SU-DHL-6 (cell line): ENCODE results near the gene PCDH12.

ENCODE experiments used
- H2AFZ ChIP-seq: fragments of 200-600 bp; sonication (generic); 2 replicates; pipeline ENCODE4 v1.6.1; 2014; ENCODE audit warnings: low read depth, mild to moderate bottlenecking, moderate library complexity, mixed read lengths, antibody characterized with exemption, low read length; ENCODE audit not compliant: severe bottlenecking
- H3F3A ChIP-seq: fragments of 200-600 bp; shearing (Covaris generic); 2 replicates; pipeline ENCODE4 v1.6.0; 2016; ENCODE audit warnings: antibody characterized with exemption, mild to moderate bottlenecking; ENCODE audit not compliant: insufficient read depth
- H3K27ac ChIP-seq: fragments of 200-600 bp; sonication (generic); 2 replicates; pipeline ENCODE4 v1.5.1; 2016; ENCODE audit warnings: low read depth, mild to moderate bottlenecking, low read length, moderate library complexity, mixed read lengths
- H3K27me3 ChIP-seq: fragments of 200-600 bp; sonication (generic), shearing (Covaris generic); 2 replicates; pipeline ENCODE4 v1.6.0; 2014; ENCODE audit warnings: mild to moderate bottlenecking, low read length
- H3K36me3 ChIP-seq: fragments of 200-600 bp; sonication (generic); 2 replicates; pipeline ENCODE4 v1.6.1; 2014; ENCODE audit warnings: mild to moderate bottlenecking, low read length, mixed read lengths
- H3K4me2 ChIP-seq: fragments of 300-600, 200-600 bp; shearing (Covaris generic), sonication (generic); 2 replicates; pipeline ENCODE4 v1.6.0; 2014; ENCODE audit warnings: low read length, low read depth, mild to moderate bottlenecking; ENCODE audit not compliant: poor library complexity, severe bottlenecking
- H3K4me3 ChIP-seq: fragments of 200-600 bp; sonication (generic); 2 replicates; pipeline ENCODE4 v1.5.1; 2014; ENCODE audit warnings: antibody characterized with exemption, low read length, mild to moderate bottlenecking, mixed read lengths; ENCODE audit not compliant: insufficient read depth, poor library complexity, severe bottlenecking
- H3K79me2 ChIP-seq: fragments of 200-600 bp; sonication (generic); 2 replicates; pipeline ENCODE4 v1.6.1; 2014; ENCODE audit warnings: mild to moderate bottlenecking, low read length, moderate library complexity; ENCODE audit not compliant: insufficient read depth
- H3K9ac ChIP-seq: fragments of 200-600 bp; sonication (generic); 2 replicates; pipeline ENCODE4 v1.7.0; 2014; ENCODE audit warnings: mild to moderate bottlenecking, low read length
- H3K9me2 ChIP-seq: fragments of 200-600 bp; sonication (generic); replicated peaks from 2 replicates; pipeline ENCODE4 v1.6.1; 2014; ENCODE audit warnings: low read length; ENCODE audit not compliant: insufficient read depth
- H3K9me3 ChIP-seq: fragments of 200-600 bp; sonication (generic); 2 replicates; pipeline ENCODE4 v1.6.1; 2014; ENCODE audit warnings: low read length, mixed read lengths; ENCODE audit not compliant: insufficient read depth
- H4K20me1 ChIP-seq: fragments of 200-600 bp; sonication (generic); 2 replicates; pipeline ENCODE4 v1.6.1; 2014; ENCODE audit warnings: low read depth, mild to moderate bottlenecking, antibody characterized with exemption, low read length, moderate library complexity, mixed read lengths
- EZH2phosphoT487 ChIP-seq: fragments of 200-600 bp; sonication (generic), shearing (Covaris generic); conservative IDR thresholded peaks from 2 replicates; pipeline ENCODE4 v1.6.1; 2018; ENCODE audit warnings: mild to moderate bottlenecking, antibody characterized with exemption, low read length, moderate library complexity, mixed read lengths
- TF ChIP-seq, protein P1 (sequence below): fragments of 200-600 bp; sonication (generic); IDR thresholded peaks from one replicate; pipeline ENCODE4 v1.5.1; 2017; ENCODE audit warnings: antibody characterized with exemption, mild to moderate bottlenecking, low read length, moderate library complexity; ENCODE audit not compliant: insufficient read depth, poor library complexity, severe bottlenecking

PCDH12 gene

DNA sequence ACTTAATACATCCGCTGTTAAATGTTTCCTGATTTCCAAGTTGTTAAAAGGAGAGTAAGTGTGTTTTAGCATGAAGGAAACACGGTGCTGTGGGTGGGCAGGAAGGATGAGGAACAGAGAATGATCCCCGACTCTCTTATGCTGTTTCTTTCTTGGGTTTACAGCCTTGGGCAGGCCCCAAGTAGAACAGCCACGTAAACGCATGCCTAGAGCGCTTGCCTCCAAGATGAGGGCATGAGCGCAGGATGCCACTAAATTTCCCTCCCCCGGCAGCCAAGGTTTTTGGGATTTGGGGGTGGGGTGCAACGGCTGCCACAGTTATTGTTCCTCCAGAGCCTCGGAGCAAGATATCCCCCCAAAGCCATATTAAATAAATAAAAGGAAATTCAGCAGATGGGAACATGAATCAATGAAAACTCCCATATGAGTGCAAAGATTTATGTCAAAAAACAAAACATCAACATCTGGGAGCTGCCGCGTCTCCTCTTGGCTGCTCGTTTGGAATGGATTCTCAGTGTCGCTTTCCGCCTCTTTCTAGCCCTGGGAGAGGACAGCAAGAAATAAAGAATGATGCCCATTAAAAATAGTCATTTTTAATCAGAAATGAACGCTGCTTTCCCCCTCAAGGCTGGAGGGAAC, 44.3 kb downstream of the PCDH12 start:
- H3K36me3 ChIP-seq, result no peaks in the 10 kb centered on the region
- no peak overlapping the region for H3K27ac ChIP-seq
- no peak for TF ChIP-seq EZH2phosphoT487
- TF ChIP-seq, protein P1, sequence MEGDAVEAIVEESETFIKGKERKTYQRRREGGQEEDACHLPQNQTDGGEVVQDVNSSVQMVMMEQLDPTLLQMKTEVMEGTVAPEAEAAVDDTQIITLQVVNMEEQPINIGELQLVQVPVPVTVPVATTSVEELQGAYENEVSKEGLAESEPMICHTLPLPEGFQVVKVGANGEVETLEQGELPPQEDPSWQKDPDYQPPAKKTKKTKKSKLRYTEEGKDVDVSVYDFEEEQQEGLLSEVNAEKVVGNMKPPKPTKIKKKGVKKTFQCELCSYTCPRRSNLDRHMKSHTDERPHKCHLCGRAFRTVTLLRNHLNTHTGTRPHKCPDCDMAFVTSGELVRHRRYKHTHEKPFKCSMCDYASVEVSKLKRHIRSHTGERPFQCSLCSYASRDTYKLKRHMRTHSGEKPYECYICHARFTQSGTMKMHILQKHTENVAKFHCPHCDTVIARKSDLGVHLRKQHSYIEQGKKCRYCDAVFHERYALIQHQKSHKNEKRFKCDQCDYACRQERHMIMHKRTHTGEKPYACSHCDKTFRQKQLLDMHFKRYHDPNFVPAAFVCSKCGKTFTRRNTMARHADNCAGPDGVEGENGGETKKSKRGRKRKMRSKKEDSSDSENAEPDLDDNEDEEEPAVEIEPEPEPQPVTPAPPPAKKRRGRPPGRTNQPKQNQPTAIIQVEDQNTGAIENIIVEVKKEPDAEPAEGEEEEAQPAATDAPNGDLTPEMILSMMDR, result no peak
- peak overlapping the region; percentile 54 for H2AFZ ChIP-seq
- H3K9me3 ChIP-seq, result no peaks in the 10 kb centered on the region
- H3K9me2 ChIP-seq, result no peaks in the 10 kb centered on the region
- H3K79me2 ChIP-seq, result no peaks in the 10 kb centered on the region
- peak overlapping the region; percentile 9 for H3K4me2 ChIP-seq
- H4K20me1 ChIP-seq, result no peaks in the 10 kb centered on the region
- no peak overlapping the region for H3K9ac ChIP-seq
- no peaks in the 10 kb centered on the region for H3K27me3 ChIP-seq
- no peak overlapping the region for H3K4me3 ChIP-seq
- H3F3A ChIP-seq, result no peaks in the 10 kb centered on the region

- no peak overlapping the region for H3K27ac ChIP-seq
- no peak overlapping the region for H3K9ac ChIP-seq
- H3K4me2 ChIP-seq, result no peak overlapping the region
- no peaks in the 10 kb centered on the region for H3K27me3 ChIP-seq
- peaks cover 7% of the 10 kb centered on the region; the same call in 1 of the 2 replicates for H3K9me3 ChIP-seq
- TF ChIP-seq EZH2phosphoT487, result no peak
- TF ChIP-seq, protein P1, result no peak
- H3K4me3 ChIP-seq, result no peak overlapping the region
- H3K36me3 ChIP-seq, result no peaks in the 10 kb centered on the region
- H3F3A ChIP-seq, result no peaks in the 10 kb centered on the region
- no peaks in the 10 kb centered on the region for H3K79me2 ChIP-seq
- no peaks in the 10 kb centered on the region for H4K20me1 ChIP-seq
- no peak overlapping the region for H2AFZ ChIP-seq
- no peaks in the 10 kb centered on the region for H3K9me2 ChIP-seq
These were observed 47.7 kb downstream of the PCDH12 start for GRCh38 chr5:141910271-141910673.

DNA sequence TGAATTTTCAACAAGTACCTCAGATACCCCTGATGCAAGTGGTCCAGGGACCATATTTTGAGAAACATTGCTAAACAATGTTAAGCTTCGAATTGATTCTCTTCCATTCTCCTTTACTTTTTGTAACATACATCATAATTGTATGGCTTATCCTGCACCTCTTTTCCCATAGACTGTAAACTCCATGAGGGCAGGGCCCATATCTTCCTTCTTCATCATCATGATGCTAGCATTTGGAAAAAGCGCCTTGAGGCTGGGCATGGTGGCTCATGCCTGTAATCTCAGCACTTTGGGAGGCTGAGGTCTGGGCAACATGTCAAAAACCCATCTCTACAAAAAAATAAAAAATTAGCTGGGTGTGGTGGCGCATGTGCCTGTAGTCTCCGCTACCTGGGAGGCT, 48.8 kb downstream of the PCDH12 start:
- H3K36me3 ChIP-seq, result no peaks in the 10 kb centered on the region
- no peaks in the 10 kb centered on the region for H3K9me2 ChIP-seq
- H2AFZ ChIP-seq, result no peak overlapping the region
- TF ChIP-seq, protein P1, result no peak
- TF ChIP-seq EZH2phosphoT487, result no peak
- H3K9me3 ChIP-seq, result peaks cover 7% of the 10 kb centered on the region; the same call in 1 of the 2 replicates
- no peak overlapping the region for H3K4me2 ChIP-seq
- no peaks in the 10 kb centered on the region for H3F3A ChIP-seq
- H3K9ac ChIP-seq, result no peak overlapping the region
- H3K27ac ChIP-seq, result no peak overlapping the region
- no peaks in the 10 kb centered on the region for H3K79me2 ChIP-seq
- H3K27me3 ChIP-seq, result no peaks in the 10 kb centered on the region
- H3K4me3 ChIP-seq, result no peak overlapping the region
- no peaks in the 10 kb centered on the region for H4K20me1 ChIP-seq
